H9 (cell line): ENCODE results near the gene HRNR. TPM values are rescaled to one million over a fixed set of nuclear protein-coding genes. Genes with fewer than 3 reads are reported as not detected.

Source experiments
- DNase-seq: peaks from one replicate; pipeline ENCODE4 v3.0.0-alpha.2; 2017
- H2AFZ ChIP-seq: one replicate; pipeline ENCODE4 v1.6.1; 2013; ENCODE audit warnings: mild to moderate bottlenecking, low read length, control low read depth, moderate library complexity
- H2AK5ac ChIP-seq: 2 replicates; pipeline ENCODE4 v1.6.1; 2013; ENCODE audit warnings: low read length, control low read depth, mixed read lengths; ENCODE audit not compliant: insufficient read length
- H2BK120ac ChIP-seq: one replicate; pipeline ENCODE4 v1.6.1; 2013; ENCODE audit warnings: low read depth, mild to moderate bottlenecking, low read length, control low read depth, inconsistent platforms; ENCODE audit not compliant: poor library complexity, severe bottlenecking
- H2BK12ac ChIP-seq: 2 replicates; pipeline ENCODE4 v1.6.1; 2013; ENCODE audit warnings: low read length, control low read depth, mixed read lengths, low read depth; ENCODE audit not compliant: insufficient read length
- H2BK15ac ChIP-seq: 2 replicates; pipeline ENCODE4 v1.6.1; 2013; ENCODE audit warnings: low read depth, low read length, control low read depth
- H2BK20ac ChIP-seq: one replicate; pipeline ENCODE4 v1.6.1; 2013; ENCODE audit warnings: low read depth, mild to moderate bottlenecking, low read length, control low read depth, inconsistent platforms; ENCODE audit not compliant: poor library complexity, severe bottlenecking
- H2BK5ac ChIP-seq: 2 replicates; pipeline ENCODE4 v1.6.1; 2013; ENCODE audit warnings: low read length, control low read depth, mixed read lengths; ENCODE audit not compliant: insufficient read length
- H3K14ac ChIP-seq: 2 replicates; pipeline ENCODE4 v1.6.1; 2013; ENCODE audit warnings: low read length, control low read depth; ENCODE audit not compliant: insufficient read depth
- H3K18ac ChIP-seq: 2 replicates; pipeline ENCODE4 v1.6.1; 2013; ENCODE audit warnings: low read depth, mild to moderate bottlenecking, mixed read lengths, low read length, control low read depth; ENCODE audit not compliant: insufficient read length
- H3K23ac ChIP-seq: 2 replicates; pipeline ENCODE4 v1.6.1; 2013; ENCODE audit warnings: low read length, control low read depth, mixed read lengths, low read depth; ENCODE audit not compliant: insufficient read length
- H3K23me2 ChIP-seq: 2 replicates; pipeline ENCODE4 v1.6.1; 2013; ENCODE audit warnings: low read depth, mild to moderate bottlenecking, mixed read lengths, low read length, control low read depth; ENCODE audit not compliant: insufficient read length, poor library complexity, severe bottlenecking
- H3K27ac ChIP-seq: 2 replicates; pipeline ENCODE4 v1.5.1; 2013; ENCODE audit warnings: low read length, control low read depth, mixed read lengths, low read depth; ENCODE audit not compliant: insufficient read length
- H3K27me3 ChIP-seq: 2 replicates; pipeline ENCODE4 v1.6.1; 2013; ENCODE audit warnings: low read length, control low read depth, inconsistent platforms; ENCODE audit not compliant: insufficient read depth
- H3K4ac ChIP-seq: 2 replicates; pipeline ENCODE4 v1.6.1; 2013; ENCODE audit warnings: low read depth, mild to moderate bottlenecking, control low read depth, inconsistent platforms, low read length, moderate library complexity
- H3K4me1 ChIP-seq: 2 replicates; pipeline ENCODE4 v1.6.1; 2013; ENCODE audit warnings: low read length, control low read depth, inconsistent platforms; ENCODE audit not compliant: insufficient read depth
- H3K4me2 ChIP-seq: 2 replicates; pipeline ENCODE4 v1.6.1; 2013; ENCODE audit warnings: low read length, control low read depth, mixed read lengths; ENCODE audit not compliant: insufficient read length, insufficient read depth
- H3K56ac ChIP-seq: 2 replicates; pipeline ENCODE4 v1.6.1; 2013; ENCODE audit warnings: low read depth, mild to moderate bottlenecking, mixed read lengths, low read length, control low read depth; ENCODE audit not compliant: insufficient read length
- H3K79me1 ChIP-seq: 2 replicates; pipeline ENCODE4 v1.6.1; 2013; ENCODE audit warnings: low read depth, mild to moderate bottlenecking, moderate library complexity, low read length, control low read depth, inconsistent platforms; ENCODE audit not compliant: insufficient read depth, poor library complexity, severe bottlenecking
- H3K79me2 ChIP-seq: 2 replicates; pipeline ENCODE4 v1.6.1; 2013; ENCODE audit warnings: low read length, control low read depth, inconsistent platforms; ENCODE audit not compliant: insufficient read depth
- H3K9ac ChIP-seq: 2 replicates; pipeline ENCODE4 v1.6.1; 2013; ENCODE audit warnings: low read length, control low read depth, mixed read lengths; ENCODE audit not compliant: insufficient read length; ENCODE audit errors: extremely low read depth
- H3K9me3 ChIP-seq: one replicate; pipeline ENCODE4 v1.6.1; 2013; ENCODE audit warnings: low read depth, low read length, inconsistent platforms; ENCODE audit not compliant: control insufficient read depth
- H3T11ph ChIP-seq: one replicate; pipeline ENCODE4 v1.6.1; 2013; ENCODE audit warnings: mild to moderate bottlenecking, low read length, control low read depth, inconsistent platforms
- H4K20me1 ChIP-seq: one replicate; pipeline ENCODE4 v1.6.1; 2013; ENCODE audit not compliant: control insufficient read depth, insufficient read length, insufficient read depth
- H4K5ac ChIP-seq: 2 replicates; pipeline ENCODE4 v1.6.1; 2013; ENCODE audit warnings: low read depth, mild to moderate bottlenecking, mixed read lengths, low read length, control low read depth; ENCODE audit not compliant: insufficient read length
- H4K8ac ChIP-seq: replicated peaks from 2 replicates; pipeline ENCODE4 v1.6.1; 2013; ENCODE audit warnings: low read length, control low read depth, mixed read lengths, low read depth; ENCODE audit not compliant: insufficient read length
- H4K91ac ChIP-seq: 2 replicates; pipeline ENCODE4 v1.6.1; 2013; ENCODE audit warnings: low read depth, mild to moderate bottlenecking, moderate library complexity, mixed read lengths, low read length, control low read depth; ENCODE audit not compliant: insufficient read length
- H3K27ac Mint-ChIP-seq, 3 experiments: 2 replicates in 2 of 3; 3 replicates in 1 of 3; pipeline ENCODE4 v1.8.0; 2020 to 2021; ENCODE audit warnings: mixed read lengths in 3 of 3, mild to moderate bottlenecking in 1 of 3, moderate library complexity in 1 of 3
- H3K27me3 Mint-ChIP-seq: 2 replicates; pipeline ENCODE4 v1.8.0; 2021; ENCODE audit warnings: low read depth, mild to moderate bottlenecking, moderate library complexity, mixed read lengths
- H3K36me3 Mint-ChIP-seq, 3 experiments: 2 replicates in 2 of 3; 3 replicates in 1 of 3; pipeline ENCODE4 v1.8.0; 2020 to 2021; ENCODE audit warnings: low read depth in 3 of 3, mixed read lengths in 3 of 3; ENCODE audit not compliant: insufficient read depth in 1 of 3
- H3K4me1 Mint-ChIP-seq, 2 experiments: 2 replicates each; pipeline ENCODE4 v1.8.0; 2020; ENCODE audit warnings: mixed read lengths in 2 of 2
- H3K4me3 Mint-ChIP-seq, 2 experiments: 2 replicates in 1 of 2; 3 replicates in 1 of 2; pipeline ENCODE4 v1.8.0; 2020 to 2021; ENCODE audit warnings: mild to moderate bottlenecking in 2 of 2, mixed read lengths in 2 of 2, moderate library complexity in 1 of 2
- H3K9me3 Mint-ChIP-seq, 2 experiments: 2 replicates in 1 of 2; 3 replicates in 1 of 2; pipeline ENCODE4 v1.8.0; 2020; ENCODE audit warnings: mild to moderate bottlenecking in 2 of 2, mixed read lengths in 2 of 2, moderate library complexity in 1 of 2
- CTCF ChIP-seq: fragments of 200-600 bp; sonication (generic); conservative IDR thresholded peaks from 3 replicates; pipeline ENCODE4 v1.8.0; 2021; ENCODE audit warnings: antibody characterized with exemption, mild to moderate bottlenecking
- WGBS: extraction: QIAGEN DNeasy Blood & Tissue Kit; methylation state at CpG from one replicate; pipeline ENCODE4 v1.1.7; 2013; ENCODE audit warnings: missing lambda C conversion rate, low lambda C conversion rate, mixed read lengths; ENCODE audit not compliant: insufficient read length; ENCODE audit errors: extremely low coverage; 5-methylcytosine and 5-hydroxymethylcytosine counted together
- total RNA-seq: library from RNA; stranded (reverse); gene quantifications from 2 replicates; pipeline ENCODE4 v1.2.1, GENCODE V29; 2021

The HRNR gene
- total RNA-seq, 1 experiment from 2014 or later, result not detected

GRCh38 chr1:152165286-152166077 lies 58.5 kb downstream of the HRNR start:
- H3K23ac ChIP-seq, result no peak overlapping the region
- H2AFZ ChIP-seq, result no peak overlapping the region
- H3K27me3 Mint-ChIP-seq, result no peaks in the 10 kb centered on the region; the same call in 1 of the 2 replicates
- WGBS, result no CpG with 5 or more reads among the region's 4 CpGs
- no peak overlapping the region for H2BK12ac ChIP-seq
- no peak overlapping the region for H3K27ac ChIP-seq
- no peak overlapping the region for H2AK5ac ChIP-seq
- peaks cover 78% of the 10 kb centered on the region for H3K9me3 ChIP-seq
- no peak overlapping the region for H3K14ac ChIP-seq
- DNase-seq, result no peak
- no peak overlapping the region for H3K27ac Mint-ChIP-seq
- no peak overlapping the region for H4K5ac ChIP-seq
- no peaks in the 10 kb centered on the region for H3K4me1 Mint-ChIP-seq
- no peak overlapping the region for H3K9ac ChIP-seq
- no peaks in the 10 kb centered on the region for H4K20me1 ChIP-seq
- no peaks in the 10 kb centered on the region for H3K4me1 ChIP-seq
- no peaks in the 10 kb centered on the region for H3K23me2 ChIP-seq
- no peak overlapping the region for H2BK20ac ChIP-seq
- no peaks in the 10 kb centered on the region for H3K27me3 ChIP-seq
- H3K56ac ChIP-seq, result no peak overlapping the region
- no peak overlapping the region for H3K4me2 ChIP-seq
- H2BK120ac ChIP-seq, result no peak overlapping the region
- no peak overlapping the region for H3K4me3 Mint-ChIP-seq
- H3K18ac ChIP-seq, result no peak overlapping the region
- no peak overlapping the region for H3K4ac ChIP-seq
- no peaks in the 10 kb centered on the region for H3K79me1 ChIP-seq
- H3K9me3 Mint-ChIP-seq, result peaks cover 81 to 92% of the 10 kb centered on the region in 2 experiments
- H3K36me3 Mint-ChIP-seq, result peaks cover 0 to 31% (median 0%) of the 10 kb centered on the region in 3 experiments; a peak in 3 of 7 replicates
- no peak overlapping the region for H4K8ac ChIP-seq
- no peak overlapping the region for H3T11ph ChIP-seq
- H2BK15ac ChIP-seq, result no peak overlapping the region
- TF ChIP-seq CTCF, result no peak
- H3K79me2 ChIP-seq, result no peaks in the 10 kb centered on the region
- no peak overlapping the region for H2BK5ac ChIP-seq
- H4K91ac ChIP-seq, result no peak overlapping the region
